ENCODE results near the gene RPGRIP1. TPM values are rescaled to one million over a fixed set of nuclear protein-coding genes. Genes with fewer than 3 reads are reported as not detected.

The RPGRIP1 gene
- total RNA-seq, 1 experiment from 2014 or later: 0.50 TPM

- TF ChIP-seq ZNF512 (CRISPR knock-in tag; IDR thresholded peaks at IDR 0.05; ENCODE audit: borderline replicate concordance) (no peak), ZSCAN18 (CRISPR knock-in tag; IDR thresholded peaks at IDR 0.05) (no peak)
Measured at GRCh38 chr14:21307637-21308036, 27.8 kb downstream of the RPGRIP1 start (continued).

GRCh38 chr14:21308132-21308478 is 28.2 kb downstream of the RPGRIP1 start:
- H3K36me3 Mint-ChIP-seq: no peaks in the 10 kb centered on the region
- H3K27ac Mint-ChIP-seq: peak overlapping the region; percentile 99
- TF ChIP-seq SP1 (CRISPR knock-in tag; conservative IDR thresholded peaks at IDR 0.05) (0 out of 2 replicates have a peak, but pooled peaks have one; percentile 10), ZSCAN18 (CRISPR knock-in tag; IDR thresholded peaks at IDR 0.05) (no peak)
- DNase-seq (ENCODE audit: low spot score): no peak
- POLR2A ChIA-PET: interaction anchor here (0.5 to 1.6 kb wide), 5 partner anchors 8 to 76 kb away, joined by 3 to 4 read pairs (median 3); partner anchors contain the start of gene SUPT16H
- H3K27me3 Mint-ChIP-seq (ENCODE audit: low read depth): no peaks in the 10 kb centered on the region
- H3K4me3 Mint-ChIP-seq: peak overlapping the region; percentile 75
- CTCF ChIA-PET: interaction anchor here (1.6 kb wide), 1 partner anchor 30 kb away, joined by 3 read pairs; no protein-coding TSS in a partner anchor
- H3K4me1 Mint-ChIP-seq: peaks cover 36% of the 10 kb centered on the region
- no peaks in the 10 kb centered on the region for H3K9me3 Mint-ChIP-seq
- peak; percentile 5 for ATAC-seq

- POLR2A ChIA-PET: interaction anchor here (0.5 to 1.6 kb wide), 6 partner anchors 9 to 76 kb away, joined by 3 to 4 read pairs (median 3); partner anchors contain the start of gene SUPT16H
- peaks cover 36% of the 10 kb centered on the region for H3K4me1 Mint-ChIP-seq
- ATAC-seq: peak; percentile 94
- H3K9me3 Mint-ChIP-seq: no peaks in the 10 kb centered on the region
- CTCF ChIA-PET: interaction anchor here (0.8 to 1.6 kb wide), 3 partner anchors 30 to 147 kb away, joined by 3 to 4 read pairs (median 3); partner anchors contain the start of gene CHD8
- H3K4me3 Mint-ChIP-seq: peak overlapping the region; percentile 75
- peak; percentile 87 for DNase-seq (ENCODE audit: low spot score)
- H3K27ac Mint-ChIP-seq: peak overlapping the region; percentile 99
- no peaks in the 10 kb centered on the region for H3K27me3 Mint-ChIP-seq (ENCODE audit: low read depth)
- no peaks in the 10 kb centered on the region for H3K36me3 Mint-ChIP-seq
- TF ChIP-seq TCF7 (CRISPR knock-in tag; IDR thresholded peaks at IDR 0.05; ENCODE audit: low read depth) (no peak), USF1 (CRISPR knock-in tag; IDR thresholded peaks at IDR 0.05) (peak; percentile 65; the same call in 1 of the 2 replicates), MAX (CRISPR knock-in tag; IDR thresholded peaks at IDR 0.05) (peak; percentile 95), E2F4 (CRISPR knock-in tag; IDR thresholded peaks at IDR 0.05; ENCODE audit: borderline replicate concordance, low read depth) (peak; percentile 96), USF2 (CRISPR knock-in tag; IDR thresholded peaks at IDR 0.05) (peak; percentile 57), NFYB (CRISPR knock-in tag; conservative IDR thresholded peaks at IDR 0.05; ENCODE audit: low read depth) (no peak), ARID4B (CRISPR knock-in tag; IDR thresholded peaks at IDR 0.05; ENCODE audit: borderline replicate concordance) (no peak), STAT6 (CRISPR knock-in tag; conservative IDR thresholded peaks at IDR 0.05; ENCODE audit: low read depth) (no peak), FOXK1 (CRISPR knock-in tag; IDR thresholded peaks at IDR 0.05) (peak; percentile 72; the same call in 1 of the 2 replicates), NFE2L1 (CRISPR knock-in tag; IDR thresholded peaks at IDR 0.05) (peak; percentile 41; the same call in 1 of the 2 replicates), TEAD1 (CRISPR knock-in tag; IDR thresholded peaks at IDR 0.05) (0 out of 2 replicates have a peak, but pooled peaks have one; percentile 44)
Measured at GRCh38 chr14:21308479-21309237, 28.8 kb downstream of the RPGRIP1 start.

Data from WTC11 (cell line).